GM10266 (cell line): ENCODE results near the gene MKNK1.

Experiments used
- DNase-seq: peaks from one replicate; pipeline ENCODE4 v3.0.0; 2012; ENCODE audit errors: extremely low spot score
- CTCF ChIP-seq: IDR thresholded peaks from 2 replicates; pipeline ENCODE4 v1.5.1; 2012; ENCODE audit warnings: mild to moderate bottlenecking, low read depth; ENCODE audit not compliant: control insufficient read depth, insufficient read depth; ENCODE audit errors: missing control alignments

Gene MKNK1

DNA sequence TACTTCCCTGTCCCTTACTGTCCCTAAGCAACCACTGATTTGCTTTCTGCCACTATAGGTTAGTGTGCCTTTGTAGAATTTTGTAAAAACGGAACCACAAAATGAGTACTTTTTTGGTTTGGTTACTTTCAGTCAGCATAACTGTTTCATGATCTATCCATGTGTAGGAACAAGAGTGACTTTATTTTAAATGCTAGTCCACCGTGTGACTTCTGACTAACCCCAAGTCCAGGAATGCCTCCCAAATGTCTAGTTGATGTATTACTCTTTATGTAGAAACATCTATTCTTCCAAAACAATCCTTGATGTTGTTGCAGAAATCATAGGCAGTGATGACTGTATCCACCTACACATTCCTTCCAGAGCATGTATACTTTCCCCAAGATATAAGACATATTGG is 42.8 kb upstream of the MKNK1 start:
- DNase-seq, result no peak
- TF ChIP-seq CTCF, result no peak

DNA sequence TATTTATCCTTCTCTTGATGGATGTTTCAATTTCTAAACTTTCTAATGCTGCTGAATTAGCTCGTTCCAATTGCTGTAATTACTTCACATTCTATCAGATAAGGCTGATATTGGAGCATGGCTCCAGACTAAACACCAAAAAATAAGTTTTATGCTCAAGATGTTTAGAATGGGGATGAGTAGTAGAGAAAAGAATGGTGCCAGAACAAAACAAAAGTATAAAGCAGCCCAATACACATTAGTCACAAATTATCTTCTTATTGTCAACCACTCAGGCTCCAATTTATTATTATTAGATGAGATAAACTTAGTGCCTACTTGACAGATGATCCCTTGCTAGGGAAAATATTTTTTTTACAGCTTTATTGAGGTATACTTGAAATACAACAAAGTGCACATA is 42.3 kb upstream of the MKNK1 start:
- DNase-seq, result no peak
- TF ChIP-seq CTCF, result no peak

DNA sequence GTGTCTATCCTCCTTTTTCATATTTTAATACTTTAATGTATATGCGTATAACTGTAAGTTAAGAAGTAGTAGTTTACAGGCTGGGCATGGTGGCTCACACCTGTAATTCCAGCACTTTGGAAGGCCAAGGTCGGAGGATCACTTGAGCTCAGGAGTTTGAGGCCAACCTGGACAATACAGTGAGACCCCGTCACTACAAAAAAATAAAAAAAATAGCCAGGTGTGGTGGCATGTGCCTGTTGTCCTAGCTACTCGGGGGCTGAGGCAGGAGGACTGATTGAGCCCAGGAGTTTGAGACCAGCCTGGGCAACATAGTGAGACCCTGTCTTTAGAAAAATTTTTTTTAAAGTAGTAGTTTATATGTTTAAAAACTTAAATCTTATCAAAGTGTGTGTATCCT is 41.7 kb upstream of the MKNK1 start:
- no peak for DNase-seq
- TF ChIP-seq CTCF, result no peak

GRCh38 chr1:46643368-46643775 is 39.3 kb upstream of the MKNK1 start:
- no peak for DNase-seq
- TF ChIP-seq CTCF, result no peak

- DNase-seq, result no peak
- no peak for TF ChIP-seq CTCF
Observed at GRCh38 chr1:46642115-46642680, 38.1 kb upstream of the MKNK1 start.

GRCh38 chr1:46639547-46639946 is 35.5 kb upstream of the MKNK1 start:
- no peak for TF ChIP-seq CTCF
- no peak for DNase-seq

DNA sequence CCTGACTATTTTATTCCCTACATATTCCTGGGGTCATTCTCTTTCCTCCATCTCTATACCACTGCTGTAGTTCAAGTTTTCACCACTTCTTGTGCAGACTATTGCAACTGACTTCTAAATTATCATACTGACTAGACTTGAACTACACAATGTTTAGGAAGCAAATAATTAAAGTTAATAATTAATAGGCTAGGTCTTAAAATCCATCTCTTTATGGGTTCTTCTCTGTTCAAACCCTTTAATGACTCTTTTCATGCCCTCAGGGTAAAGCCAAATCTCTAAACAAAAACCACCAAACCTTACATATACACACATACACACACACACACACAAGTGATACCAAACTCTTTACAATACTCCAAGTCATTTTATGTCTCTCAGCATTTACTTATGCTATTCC is 34.9 kb upstream of the MKNK1 start:
- no peak for TF ChIP-seq CTCF
- DNase-seq, result no peak
